H1 (cell line): Measurements from ENCODE around the gene MRPS9. TPM values are rescaled to one million over a fixed set of nuclear protein-coding genes. Genes with fewer than 3 reads are reported as not detected.

ENCODE experiments used
- CTCF ChIA-PET: fragments of 300-600 bp; sonication (Branson Sonifier 250); formaldehyde crosslinking; loops from one replicate; lab custom pipeline; 2021; ENCODE audit not compliant: partially characterized antibody; lab: Charles Lee
- POLR2A ChIA-PET: fragments of 300-600 bp; sonication (Branson Sonifier 250); formaldehyde crosslinking; loops from one replicate; lab custom pipeline; 2021; ENCODE audit warnings: inconsistent platforms; ENCODE audit not compliant: partially characterized antibody; lab: Charles Lee
- DNase-seq, 2 experiments: peaks; one replicate each; pipeline versions ENCODE4 v3.0.0 to v3.0.0-alpha.2; 2010 to 2022; ENCODE audit warnings: low spot score in 2 of 2, low read depth in 1 of 2, mixed read lengths in 1 of 2
- FAIRE-seq: peaks from 2 replicates; lab custom pipeline; 2011; peaks lifted over from hg19 to GRCh38; lab: Jason Lieb, UNC
- H2AFZ ChIP-seq: 2 replicates; pipeline ENCODE4 v1.8.1; 2012; ENCODE audit warnings: low read length, inconsistent platforms
- H2AK5ac ChIP-seq: 2 replicates; pipeline ENCODE4 v1.6.1; 2013; ENCODE audit warnings: low read depth, low read length
- H2BK120ac ChIP-seq: replicated peaks from 2 replicates; pipeline ENCODE3; 2013; ENCODE audit warnings: low read depth, low read length, inconsistent platforms
- H2BK12ac ChIP-seq: 2 replicates; pipeline ENCODE4 v1.6.1; 2013; ENCODE audit warnings: low read depth, low read length
- H2BK15ac ChIP-seq: 2 replicates; pipeline ENCODE4 v1.6.1; 2013; ENCODE audit warnings: low read length
- H2BK20ac ChIP-seq: 2 replicates; pipeline ENCODE4 v1.6.1; 2013; ENCODE audit warnings: low read length
- H2BK5ac ChIP-seq: 2 replicates; pipeline ENCODE4 v1.6.1; 2013; ENCODE audit warnings: low read depth, low read length
- H3K14ac ChIP-seq: 2 replicates; pipeline ENCODE4 v1.6.1; 2013; ENCODE audit warnings: inconsistent platforms; ENCODE audit not compliant: insufficient read length
- H3K18ac ChIP-seq: 2 replicates; pipeline ENCODE4 v1.6.1; 2013; ENCODE audit warnings: low read length; ENCODE audit errors: extremely low read depth
- H3K23ac ChIP-seq: 2 replicates; pipeline ENCODE4 v1.6.1; 2013; ENCODE audit warnings: inconsistent platforms; ENCODE audit not compliant: insufficient read length
- H3K23me2 ChIP-seq: 2 replicates; pipeline ENCODE4 v1.6.1; 2013; ENCODE audit warnings: low read depth, low read length
- H3K27ac ChIP-seq: 2 replicates; pipeline ENCODE4 v1.6.1; 2011; ENCODE audit warnings: low read depth, low read length, inconsistent platforms
- H3K27me3 ChIP-seq, 4 experiments: replicated peaks in 1 of 4; 1 replicate in 1 of 4; 2 replicates in 3 of 4; pipeline versions ENCODE4 v1.6.1 to v1.8.1; 2011 to 2013; ENCODE audit warnings: low read length in 3 of 4, mild to moderate bottlenecking in 3 of 4, inconsistent platforms in 2 of 4, mixed read lengths in 2 of 4, moderate library complexity in 1 of 4; ENCODE audit not compliant: control insufficient read depth in 3 of 4, insufficient read depth in 3 of 4; ENCODE audit errors: extremely low read depth in 1 of 4
- H3K36me3 ChIP-seq, 4 experiments: 2 replicates each; pipeline versions ENCODE4 v1.6.1 to v1.8.1; 2011 to 2013; ENCODE audit warnings: mild to moderate bottlenecking in 4 of 4, low read length in 3 of 4, moderate library complexity in 2 of 4, control low read depth in 1 of 4, inconsistent platforms in 1 of 4; ENCODE audit not compliant: insufficient read depth in 4 of 4, control insufficient read depth in 2 of 4
- H3K4ac ChIP-seq: replicated peaks from 2 replicates; pipeline ENCODE3; 2013; ENCODE audit warnings: low read length, low read depth, mixed read lengths, inconsistent platforms; ENCODE audit not compliant: insufficient read length
- H3K4me1 ChIP-seq, 4 experiments: replicated peaks in 1 of 4; 1 replicate in 1 of 4; 2 replicates in 3 of 4; pipeline versions ENCODE4 v1.6.1 to v1.8.1; 2011 to 2013; ENCODE audit warnings: low read length in 3 of 4, inconsistent platforms in 2 of 4, mixed read lengths in 1 of 4; ENCODE audit not compliant: insufficient read depth in 4 of 4, control insufficient read depth in 3 of 4
- H3K4me2 ChIP-seq, 2 experiments: 2 replicates each; pipeline versions ENCODE4 v1.6.1 to v1.8.1; 2011 to 2013; ENCODE audit warnings: low read depth in 2 of 2, low read length in 2 of 2, control low read depth in 1 of 2, inconsistent platforms in 1 of 2, mild to moderate bottlenecking in 1 of 2; ENCODE audit not compliant: insufficient read depth in 1 of 2
- H3K4me3 ChIP-seq, 4 experiments: fragments of 200-600, 300-600 bp in 1 of 4; sonication (generic), shearing (Covaris generic), sonication (Bioruptor Twin) in 1 of 4; 2 replicates each; pipeline versions ENCODE4 v1.5.1 to v1.8.1; 2011 to 2016; ENCODE audit warnings: low read length in 4 of 4, low read depth in 3 of 4, control low read depth in 2 of 4, inconsistent platforms in 2 of 4, mild to moderate bottlenecking in 2 of 4, mixed read lengths in 1 of 4, moderate library complexity in 1 of 4; ENCODE audit not compliant: insufficient read depth in 2 of 4; ENCODE audit errors: extremely low read depth in 1 of 4
- H3K56ac ChIP-seq: replicated peaks from 2 replicates; pipeline ENCODE3; 2013; ENCODE audit warnings: low read depth, mild to moderate bottlenecking, mixed read lengths, low read length, inconsistent platforms; ENCODE audit not compliant: insufficient read length
- H3K79me1 ChIP-seq: 2 replicates; pipeline ENCODE4 v1.6.1; 2013; ENCODE audit warnings: low read depth, low read length, control low read depth
- H3K79me2 ChIP-seq, 2 experiments: 2 replicates each; pipeline versions ENCODE4 v1.6.1 to v1.8.1; 2012 to 2013; ENCODE audit warnings: low read length in 2 of 2, mild to moderate bottlenecking in 2 of 2, inconsistent platforms in 1 of 2; ENCODE audit not compliant: insufficient read depth in 2 of 2, control insufficient read depth in 1 of 2
- H3K9ac ChIP-seq, 4 experiments: replicated peaks in 1 of 4; 1 replicate in 1 of 4; 2 replicates in 3 of 4; pipeline versions ENCODE4 v1.6.1 to v1.8.1; 2011 to 2013; ENCODE audit warnings: low read depth in 3 of 4, low read length in 3 of 4, control low read depth in 2 of 4, mild to moderate bottlenecking in 2 of 4, moderate library complexity in 2 of 4, inconsistent platforms in 1 of 4; ENCODE audit errors: extremely low read depth in 1 of 4
- H3K9me3 ChIP-seq, 2 experiments: 2 replicates each; pipeline versions ENCODE4 v1.6.1 to v1.8.1; 2012 to 2013; ENCODE audit warnings: mild to moderate bottlenecking in 2 of 2, moderate library complexity in 2 of 2, control low read depth in 1 of 2, inconsistent platforms in 1 of 2, low read depth in 1 of 2, low read length in 1 of 2, mixed read lengths in 1 of 2; ENCODE audit not compliant: insufficient read depth in 2 of 2
- H4K20me1 ChIP-seq, 2 experiments: replicated peaks in 1 of 2; 2 replicates each; pipeline versions ENCODE3 to v1.8.1; 2011 to 2013; ENCODE audit warnings: inconsistent platforms in 2 of 2, low read length in 2 of 2, mild to moderate bottlenecking in 1 of 2; ENCODE audit not compliant: insufficient read depth in 2 of 2, control insufficient read depth in 1 of 2
- H4K5ac ChIP-seq: 2 replicates; pipeline ENCODE4 v1.6.1; 2013; ENCODE audit warnings: low read length, low read depth, mixed read lengths, inconsistent platforms; ENCODE audit not compliant: insufficient read length
- H4K8ac ChIP-seq: 2 replicates; pipeline ENCODE4 v1.8.0; 2013; ENCODE audit warnings: mild to moderate bottlenecking, moderate library complexity, low read length, inconsistent platforms; ENCODE audit not compliant: insufficient read depth; ENCODE audit errors: extremely low read depth
- H4K91ac ChIP-seq: replicated peaks from 2 replicates; pipeline ENCODE3; 2013; ENCODE audit warnings: low read length, mixed read lengths, inconsistent platforms; ENCODE audit not compliant: insufficient read length
- KDM5A ChIP-seq: fragments of 200-600 bp; IDR thresholded peaks from 2 replicates; pipeline ENCODE4 v1.7.1; 2012; ENCODE audit warnings: mild to moderate bottlenecking, low read length, inconsistent platforms, mixed read lengths
- MAX ChIP-seq: IDR thresholded peaks from 2 replicates; pipeline ENCODE4 v1.6.1; 2012; ENCODE audit warnings: inconsistent platforms
- WGBS, 2 experiments: shearing (Covaris generic) in 1 of 2; methylation state at CpG; one replicate each; pipeline versions ENCODE4 v1.1.6 to v1.1.7; 2013 to 2015; ENCODE audit warnings: low lambda C conversion rate in 2 of 2, mixed read lengths in 2 of 2, inconsistent platforms in 1 of 2, low coverage in 1 of 2, missing lambda C conversion rate in 1 of 2; ENCODE audit not compliant: insufficient replicate concordance in 2 of 2, insufficient coverage in 1 of 2, insufficient read length in 1 of 2; ENCODE audit errors: extremely low coverage in 1 of 2, missing lambda C conversion rate in 1 of 2; 5-methylcytosine and 5-hydroxymethylcytosine counted together
- polyA plus RNA-seq, 7 experiments: library from polyadenylated mRNA; depleted of rRNA in 3 of 7; stranded (reverse) in 5 of 7; unstranded in 2 of 7; fragments of >200 nt in 5 of 7; fragments of 200-250 nt in 2 of 7; gene quantifications; 1 replicate in 5 of 7; 2 replicates in 1 of 7; 4 replicates in 1 of 7; pipeline versions ENCODE4 v1.2.1 to v1.2.3, GENCODE V29; 2011 to 2013; ENCODE audit warnings: missing spikeins in 2 of 7, mixed read lengths in 2 of 7
- total RNA-seq: library from RNA; stranded (reverse); fragmentation: NEBNext Ultra II Directional; extraction: Animal tissue kit (Norgen Biotek cat#: 25700); gene quantifications from 2 replicates; pipeline ENCODE4 v1.2.1, GENCODE V29; 2021

MRPS9 gene
- total and polyA plus RNA-seq, 2 of the 8 experiments (the other 6 are each of a cell fraction or from before 2014, with no cell fraction given): 36.2 to 71.0 TPM

DNA sequence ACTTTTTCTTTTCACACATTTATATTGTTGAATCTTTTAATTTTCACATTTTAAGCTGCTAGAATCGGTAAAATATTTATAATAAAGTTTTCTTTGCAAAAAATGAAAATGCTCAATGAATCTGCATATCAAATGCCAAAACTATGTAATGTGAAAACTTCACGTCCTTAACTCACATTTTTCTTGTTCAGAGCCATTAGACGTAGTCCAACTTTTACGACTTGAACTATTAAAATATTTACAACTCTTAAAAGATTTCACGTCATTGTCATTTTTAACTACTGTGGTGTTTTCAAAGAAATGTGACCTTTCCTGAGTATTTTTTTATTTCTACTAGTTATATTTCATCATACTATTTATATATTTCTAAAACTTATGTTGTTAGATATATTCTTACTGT is 54.9 kb downstream of the MRPS9 start:
- ChIA-PET POLR2A (no interaction called here), CTCF (interaction anchor here (2.0 kb wide), 1 partner anchor 21 kb away, joined by 4 read pairs; no protein-coding TSS in a partner anchor)
- Histone ChIP-seq H3K4me2 (no peak overlapping the region), H4K20me1 (peaks cover 0 to 1% of the 10 kb centered on the region in 2 experiments), H4K5ac (no peak overlapping the region), H3K79me2 (no peaks in the 10 kb centered on the region), H4K91ac (no peak overlapping the region), H2AFZ (no peak overlapping the region), H3K27ac (no peak overlapping the region), H3K36me3 (peaks cover 2 to 22% (median 10%) of the 10 kb centered on the region in 4 experiments; a peak in 6 of 8 replicates), H2BK15ac (no peak overlapping the region), H2BK120ac (no peak overlapping the region), H3K27me3 (no peaks in the 10 kb centered on the region), H3K79me1 (no peaks in the 10 kb centered on the region), H2BK20ac (no peak overlapping the region), H3K9ac (no peak overlapping the region), H2AK5ac (no peak overlapping the region), H2BK12ac (no peak overlapping the region), H3K4ac (no peak overlapping the region), H3K9me3 (no peaks in the 10 kb centered on the region), H3K14ac (no peak overlapping the region), H3K23me2 (no peaks in the 10 kb centered on the region), H3K56ac (no peak overlapping the region), H3K4me3 (no peak overlapping the region), H4K8ac (no peak overlapping the region), H3K4me1 (no peaks in the 10 kb centered on the region), H3K23ac (no peak overlapping the region), H2BK5ac (no peak overlapping the region), H3K18ac (no peak overlapping the region)
- 90% methylated on average over 5 of the region's 5 CpGs; no CpG with 5 or more reads in 1 of the 2 experiments for WGBS, 2 experiments
- DNase-seq (no peak), FAIRE-seq (no peak)
- TF ChIP-seq KDM5A: no peak
- TF ChIP-seq MAX: no peak
